A673 (cell line): ENCODE measurements around the gene HTD2.

Experiments used
- CTCF ChIP-seq: fragments of 300-800, 200-600 bp; sonication (generic); conservative IDR thresholded peaks from 2 replicates; pipeline ENCODE4 v1.5.1; 2017; ENCODE audit warnings: low read depth, mild to moderate bottlenecking, antibody characterized with exemption, low read length, moderate library complexity, mixed read lengths
- EZH2 ChIP-seq: fragments of 200-600 bp; sonication (generic); IDR thresholded peaks from 2 replicates; pipeline ENCODE4 v1.6.1; 2017; ENCODE audit warnings: borderline replicate concordance, low read depth, mild to moderate bottlenecking, mixed read lengths, antibody characterized with exemption, low read length; ENCODE audit not compliant: poor library complexity, severe bottlenecking

GRCh38 chr3:58369038-58369437 lies 62.7 kb downstream of the HTD2 start:
- TF ChIP-seq CTCF (no peak), EZH2 (no peak)
